NCI-H146 treated with DMSO at 0.1 percent for 48 hours (cell line): Measurements from ENCODE around the gene CEP72.
"Not testable (repeated sequence)": the region's sequence is repeated elsewhere in the genome, so short reads cannot be mapped to it uniquely, and the experiment has no call there.

Experiments
- DNase-seq: peaks from one replicate; lab custom pipeline; 2025; ENCODE audit not compliant: unreplicated experiment; lab: John Stamatoyannopoulos, UW

The CEP72 gene

DNA sequence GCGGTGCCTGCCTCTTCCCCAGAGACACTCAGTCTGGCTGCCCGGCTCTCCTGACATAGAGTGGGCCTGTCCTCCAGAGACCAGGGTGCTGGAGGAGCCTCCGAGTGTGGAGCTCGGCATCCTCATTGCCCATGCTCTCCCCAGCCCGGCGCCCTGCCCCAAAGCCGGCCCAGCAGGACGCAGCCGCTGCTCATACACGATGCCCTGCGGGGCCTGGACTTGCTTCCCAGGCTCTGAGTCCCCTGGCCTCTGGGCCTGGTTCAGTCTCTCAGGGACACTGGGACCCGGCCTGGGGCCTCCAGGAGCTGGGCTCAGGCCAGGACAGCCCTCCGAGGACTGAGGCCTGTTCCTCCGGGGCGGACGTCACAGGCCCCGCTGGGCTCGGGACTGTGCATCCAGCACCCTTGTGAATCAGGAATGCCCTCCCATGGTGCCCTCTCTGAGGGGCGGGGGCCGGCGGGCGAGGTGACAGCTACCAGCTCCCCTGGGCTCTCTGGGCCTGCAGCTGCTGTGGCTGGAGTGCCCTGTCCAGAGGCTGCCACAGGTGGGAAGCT, 57.8 kb downstream of the CEP72 start:
- DNase-seq = no peak

DNA sequence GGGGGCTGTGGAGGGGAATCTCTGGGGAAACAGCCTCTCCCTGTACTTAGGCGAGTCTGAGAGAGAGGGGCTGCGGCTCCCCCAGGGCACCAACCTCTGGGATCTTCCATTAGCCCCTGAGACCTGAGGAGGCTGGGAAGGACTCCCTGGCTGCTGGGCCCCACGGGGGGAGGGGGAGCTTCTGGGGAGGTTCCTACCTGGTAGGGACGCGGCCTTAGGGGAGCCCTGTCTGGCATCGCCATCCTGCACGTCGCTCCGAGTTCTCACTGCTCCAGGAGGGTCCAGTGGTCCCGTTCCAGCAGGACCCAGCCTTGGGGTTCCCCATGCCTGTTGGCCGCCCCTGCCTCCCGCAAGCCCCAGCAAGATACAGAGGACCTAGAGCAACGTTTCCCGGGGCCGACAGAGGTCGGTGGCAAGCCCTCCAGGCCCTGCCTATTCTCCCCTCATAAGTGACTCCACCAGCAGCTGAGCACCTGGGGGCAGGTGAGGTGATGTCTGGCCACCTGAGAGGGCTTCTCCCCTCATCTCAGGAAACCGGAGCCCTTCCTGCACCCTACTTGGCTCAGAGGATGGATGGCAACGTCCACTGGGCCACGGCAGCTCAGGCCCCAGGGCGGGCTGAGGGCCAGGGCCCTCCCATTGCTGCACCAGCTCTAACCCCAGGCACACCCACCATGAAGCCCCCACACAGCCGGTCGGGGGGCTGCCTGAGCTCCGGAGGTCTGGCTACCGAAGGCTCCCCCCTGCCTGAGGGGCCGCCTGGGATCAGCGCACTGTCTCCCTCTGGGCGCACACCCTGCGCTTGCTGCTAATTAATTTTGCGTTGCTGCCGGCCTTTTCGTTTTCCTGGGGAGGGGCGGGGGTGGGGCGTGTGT, 58.5 kb downstream of the CEP72 start:
- DNase-seq = no peak

- peak; percentile 13 for DNase-seq
These were observed 59.6 kb downstream of the CEP72 start for GRCh38 chr5:671459-672328.

GRCh38 chr5:672329-673160, 60.4 kb downstream of the CEP72 start:
- peak; percentile 65 for DNase-seq

DNA sequence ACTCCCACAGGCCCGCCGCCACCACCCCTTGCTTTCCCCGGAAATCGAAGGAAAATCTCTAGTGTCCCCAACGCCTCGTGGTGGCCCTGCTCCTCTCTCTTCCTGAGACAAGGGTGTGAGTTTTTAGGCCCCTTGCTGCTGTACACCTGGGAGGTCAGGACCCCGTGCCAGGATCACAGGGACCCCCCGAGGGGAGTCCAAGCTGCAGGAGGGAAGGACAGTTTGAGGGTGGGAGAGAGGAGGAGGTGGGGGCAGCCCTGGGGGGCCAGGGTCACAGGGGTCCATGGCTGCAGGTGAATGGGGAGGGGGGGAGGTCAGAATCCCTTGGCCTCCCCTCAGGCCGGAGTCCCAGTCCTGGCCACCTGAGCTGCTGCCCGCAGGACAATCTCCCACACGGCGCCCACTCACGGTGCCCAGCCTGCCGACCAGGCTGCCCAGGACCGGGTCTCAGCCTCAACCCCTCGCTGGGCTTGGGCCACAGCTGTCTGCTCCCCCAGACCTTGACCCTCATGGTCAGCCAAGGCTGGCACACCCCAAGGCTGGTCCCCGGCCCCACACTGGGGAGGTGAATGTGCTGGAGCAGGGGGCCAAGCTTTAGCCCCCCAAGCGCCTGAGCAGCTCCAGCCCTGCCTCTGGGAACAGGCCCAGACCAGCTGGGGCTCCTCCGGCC, 61.2 kb downstream of the CEP72 start:
- no peak for DNase-seq

DNA sequence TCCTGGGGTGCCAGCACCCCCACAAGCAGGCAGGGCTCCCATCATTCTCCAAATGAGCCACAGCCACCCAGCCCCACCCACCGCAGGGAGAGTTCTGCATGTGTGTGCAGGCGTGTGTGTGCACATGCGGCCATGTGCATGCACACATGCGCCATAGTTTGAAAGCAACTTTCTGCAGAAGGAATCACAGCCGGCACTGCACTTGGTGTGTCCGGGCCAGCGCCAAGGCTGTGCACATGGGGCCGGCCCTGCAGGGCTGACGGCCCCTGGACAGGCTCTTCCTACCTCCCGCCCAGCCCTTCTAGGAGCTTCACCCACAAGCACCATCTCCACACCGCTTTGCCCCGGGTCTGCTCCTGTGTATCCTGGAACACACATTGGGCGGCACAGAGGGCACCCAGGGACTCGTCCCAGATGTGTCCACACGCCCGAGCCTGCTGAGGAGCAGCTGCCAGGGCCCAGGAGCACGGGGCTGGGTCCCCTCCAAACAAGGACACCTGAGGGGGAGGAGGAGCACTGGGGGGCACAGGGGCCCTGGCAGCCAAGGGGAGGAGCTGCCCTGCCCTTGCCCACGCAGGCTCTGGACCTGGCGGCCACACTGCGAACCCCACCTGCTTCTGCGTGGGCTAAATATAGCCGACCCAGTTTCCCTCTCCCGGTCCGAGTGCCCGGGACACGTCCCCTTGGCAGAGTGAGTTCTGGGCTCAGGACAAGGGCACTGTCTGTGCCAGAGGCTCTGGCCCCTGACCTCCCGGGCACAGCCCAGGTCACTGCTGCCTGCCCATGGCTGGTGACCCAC, 61.9 kb downstream of the CEP72 start:
- no peak for DNase-seq

DNA sequence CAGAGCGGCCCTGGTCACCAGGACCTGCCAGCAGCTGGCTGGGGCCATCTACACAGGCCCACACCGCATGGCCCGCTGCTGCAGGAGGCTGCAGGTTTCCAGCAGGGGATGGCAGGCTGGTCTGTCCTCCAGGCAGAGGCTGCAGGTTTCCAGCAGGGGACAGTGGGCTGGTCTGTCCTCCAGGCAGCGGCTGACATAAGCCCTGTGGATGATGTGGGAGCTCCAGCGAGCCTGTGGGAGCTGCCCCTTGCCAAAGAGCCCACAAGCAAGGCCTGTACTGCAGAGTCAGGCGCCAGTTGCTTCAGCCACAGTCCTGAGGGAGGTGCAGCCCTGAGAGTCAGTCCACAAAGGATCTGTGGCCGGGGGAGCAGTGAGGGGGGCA, 62.5 kb downstream of the CEP72 start:
- DNase-seq = no peak

DNA sequence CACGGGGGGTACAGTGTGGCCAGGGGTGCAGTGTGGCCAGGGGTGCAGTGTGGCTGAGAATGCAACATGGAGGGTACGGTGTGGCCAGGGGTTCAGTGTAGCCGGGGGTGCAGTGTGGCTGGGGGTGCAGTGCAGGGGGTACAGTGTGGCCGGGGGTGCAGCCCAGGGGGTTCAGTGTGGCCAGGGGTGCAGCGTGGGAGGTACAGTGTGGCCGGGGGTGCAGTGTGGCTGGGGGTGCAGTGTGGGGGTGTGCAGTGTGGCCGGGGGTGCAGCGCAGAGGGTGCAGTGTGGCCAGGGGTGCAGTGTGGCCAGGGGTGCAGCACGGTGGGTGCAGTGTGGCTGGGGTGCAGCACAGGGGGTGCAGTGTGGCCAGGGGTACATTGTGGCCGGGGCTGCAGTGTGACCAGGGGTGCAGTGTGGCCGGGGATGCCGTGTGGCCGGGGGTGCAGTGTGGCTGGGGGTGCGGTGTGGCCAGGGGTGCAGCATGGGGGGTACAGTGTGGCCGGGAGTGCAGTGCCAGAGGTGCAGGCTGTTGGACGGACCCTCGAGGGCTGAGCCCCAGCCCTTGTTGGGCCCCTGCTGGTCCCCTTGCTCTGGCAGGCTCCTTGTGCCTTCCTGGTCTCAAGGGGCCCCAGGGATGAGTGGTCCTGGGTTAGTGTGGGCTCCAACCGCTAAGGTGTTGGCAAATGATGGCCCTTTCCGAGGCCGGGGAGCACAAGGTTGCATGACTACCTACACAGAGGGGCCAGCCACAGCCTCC, 63.2 kb downstream of the CEP72 start:
- no peak for DNase-seq

GRCh38 chr5:675871-676698, 63.9 kb downstream of the CEP72 start:
- DNase-seq = no peak

DNA sequence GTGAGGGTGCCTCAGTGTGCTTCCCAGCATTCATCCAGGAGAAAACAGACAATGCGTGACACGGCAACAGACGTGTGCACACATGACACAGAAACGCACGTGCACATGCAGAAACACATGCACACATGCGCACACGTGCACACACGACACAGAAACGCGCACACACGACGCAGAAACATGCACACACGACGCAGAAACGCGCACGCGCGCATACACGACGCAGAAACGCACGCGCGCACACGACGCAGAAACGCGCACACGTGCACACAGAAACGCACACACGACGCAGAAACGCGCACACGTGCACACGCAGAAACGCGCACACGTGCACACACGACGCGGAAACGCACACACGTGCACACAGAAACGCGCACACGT, 64.5 kb downstream of the CEP72 start:
- DNase-seq = no peak

- no peak for DNase-seq
These were observed 65.3 kb downstream of the CEP72 start for GRCh38 chr5:677131-678101.

DNA sequence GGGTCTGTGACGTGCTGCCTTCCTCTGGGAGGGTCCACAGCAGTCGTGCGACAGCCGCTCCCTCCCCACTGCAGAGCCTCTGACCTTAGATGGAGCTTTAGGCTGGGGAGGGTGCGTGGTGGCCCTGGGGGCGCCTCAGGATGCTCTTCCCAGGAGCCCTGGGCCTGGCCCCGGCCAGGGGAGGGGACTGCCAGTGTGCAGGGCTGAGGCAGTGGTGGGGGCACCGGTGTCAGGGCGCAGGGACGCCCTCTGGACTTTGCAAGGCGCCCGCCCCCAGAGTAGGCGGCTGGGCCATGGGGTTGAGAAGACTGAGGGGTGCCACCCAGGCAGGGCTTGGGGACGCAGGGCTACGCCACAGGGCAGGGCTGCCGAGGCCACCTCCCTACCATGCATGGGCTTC, 66.4 kb downstream of the CEP72 start:
- DNase-seq = not testable (repeated sequence)

DNA sequence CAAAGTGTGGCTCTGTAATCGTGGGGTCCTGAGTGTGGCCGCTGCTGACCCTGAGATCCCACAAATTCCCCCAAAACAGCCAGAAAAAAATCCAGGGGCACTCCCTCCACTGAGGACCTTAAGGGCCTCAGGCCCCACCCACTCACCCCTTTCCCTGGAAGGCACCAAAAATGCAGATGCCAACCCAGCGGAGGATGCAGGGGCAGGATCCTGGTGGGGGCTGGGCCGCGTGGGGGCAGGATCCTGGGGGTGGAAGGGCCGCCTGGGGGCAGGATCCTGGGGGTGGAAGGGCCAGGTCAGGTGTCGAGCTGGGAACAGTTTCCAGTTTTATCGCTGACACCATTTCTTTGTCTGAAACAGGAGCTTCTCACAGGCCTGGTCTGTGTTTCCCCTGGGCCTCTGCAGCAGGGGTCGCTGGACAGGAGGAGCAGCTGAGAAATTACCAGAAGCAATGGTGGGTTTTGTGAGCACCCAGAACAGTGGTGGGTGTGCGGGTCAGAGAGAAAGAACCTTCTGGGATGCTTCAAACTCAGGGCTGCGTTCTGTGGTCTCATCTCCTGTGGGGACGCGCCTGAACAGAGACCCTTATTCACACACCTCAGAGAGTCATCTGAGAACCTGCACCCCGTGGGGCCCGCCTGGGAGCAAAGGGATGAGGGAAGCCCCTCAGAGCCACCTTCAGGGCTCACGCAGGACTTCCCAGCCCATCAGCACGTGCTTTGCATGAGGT, 67.2 kb downstream of the CEP72 start:
- not testable (repeated sequence) for DNase-seq

DNA sequence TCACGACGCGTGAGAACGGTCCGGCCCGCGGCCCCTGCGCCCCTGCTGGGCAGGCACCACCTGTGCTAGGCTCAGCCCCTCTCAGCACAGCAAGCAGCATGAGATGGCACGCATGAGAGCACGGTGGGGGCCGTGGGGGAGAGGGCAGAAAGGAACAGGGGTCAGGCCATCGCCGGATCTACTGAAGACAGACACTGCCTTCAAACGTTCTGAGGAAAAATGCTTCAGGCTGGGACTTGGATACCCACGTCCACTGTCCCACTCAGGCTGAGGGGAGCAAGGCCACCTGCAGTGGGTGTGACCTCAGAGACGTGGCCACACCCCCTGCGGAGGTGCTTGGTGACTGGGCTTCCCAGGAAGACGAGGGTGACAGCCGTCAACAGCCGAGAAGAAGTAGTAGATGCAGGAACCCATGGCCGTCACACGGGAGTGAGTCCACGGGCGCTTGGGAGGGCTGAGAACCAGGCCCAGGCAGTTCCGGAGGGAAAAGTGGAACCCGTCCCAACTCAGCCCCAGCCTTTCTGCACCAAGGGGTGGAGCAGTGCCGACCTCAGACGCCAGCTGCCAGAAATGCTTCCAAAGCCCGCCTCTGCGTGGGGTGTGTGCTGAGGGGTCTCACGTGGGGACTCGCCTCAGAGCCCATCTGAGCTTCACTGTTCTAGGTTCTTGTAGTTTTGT, 68.1 kb downstream of the CEP72 start:
- not testable (repeated sequence) for DNase-seq

GRCh38 chr5:680836-681235, 68.7 kb downstream of the CEP72 start:
- not testable (repeated sequence) for DNase-seq
